ENCODE data around the gene TMEM9.

The TMEM9 gene

GRCh38 chr1:201131398-201131797 lies 22.9 kb downstream of the TMEM9 start:
- DNase-seq (ENCODE audit: insufficient read length, low spot score) (no peak), FAIRE-seq (no peak)

GRCh38 chr1:201128962-201129361 lies 25.3 kb downstream of the TMEM9 start:
- DNase-seq (ENCODE audit: insufficient read length, low spot score) (no peak), FAIRE-seq (no peak)

GRCh38 chr1:201128476-201128875 lies 25.8 kb downstream of the TMEM9 start:
- DNase-seq (ENCODE audit: insufficient read length, low spot score) (no peak), FAIRE-seq (no peak)

GRCh38 chr1:201127755-201128455 lies 26.4 kb downstream of the TMEM9 start:
- no peak for FAIRE-seq

GRCh38 chr1:201126832-201127754 lies 27.2 kb downstream of the TMEM9 start, which contains the start of gene ASCL5:
Gene ASCL5 (minus strand): TSS chr1:201127184. CDS start chr1:201115372, 11,812 bp downstream.
- DNase-seq (ENCODE audit: insufficient read length, low spot score) (peak; percentile 53), FAIRE-seq (no peak)

More at GRCh38 chr1:201127755-201128455, 26.4 kb downstream of the TMEM9 start:
- no peak for DNase-seq (ENCODE audit: insufficient read length, low spot score)

GRCh38 chr1:201126463-201126831 lies 27.8 kb downstream of the TMEM9 start:
- DNase-seq (ENCODE audit: insufficient read length, low spot score), result no peak
- no peak for FAIRE-seq

GRCh38 chr1:201125800-201126199 lies 28.5 kb downstream of the TMEM9 start:
- FAIRE-seq, result no peak

GRCh38 chr1:201125019-201125418 lies 29.3 kb downstream of the TMEM9 start:
- no peak for DNase-seq (ENCODE audit: insufficient read length, low spot score)
- no peak for FAIRE-seq

More at GRCh38 chr1:201125800-201126199, 28.5 kb downstream of the TMEM9 start:
- no peak for DNase-seq (ENCODE audit: insufficient read length, low spot score)

- no peak for FAIRE-seq
- no peak for DNase-seq (ENCODE audit: insufficient read length, low spot score)
These were observed 30.4 kb downstream of the TMEM9 start for GRCh38 chr1:201123866-201124265.

GRCh38 chr1:201122321-201122957 lies 31.8 kb downstream of the TMEM9 start:
- FAIRE-seq (no peak), DNase-seq (ENCODE audit: insufficient read length, low spot score) (no peak)

- peak; percentile 57 for FAIRE-seq
These were observed 34.8 kb downstream of the TMEM9 start for GRCh38 chr1:201119206-201120197.

GRCh38 chr1:201116091-201116490 lies 38.2 kb downstream of the TMEM9 start:
- DNase-seq (ENCODE audit: insufficient read length, low spot score), result no peak

More at GRCh38 chr1:201119206-201120197, 34.8 kb downstream of the TMEM9 start:
- peak; percentile 34 for DNase-seq (ENCODE audit: insufficient read length, low spot score)

GRCh38 chr1:201115390-201115937 lies 38.8 kb downstream of the TMEM9 start:
- FAIRE-seq, result no peak
- no peak for DNase-seq (ENCODE audit: insufficient read length, low spot score)

More at GRCh38 chr1:201116091-201116490, 38.2 kb downstream of the TMEM9 start:
- no peak for FAIRE-seq

- peak; percentile 97 for FAIRE-seq
- DNase-seq (ENCODE audit: insufficient read length, low spot score), result peak; percentile 97
These were observed 39.8 kb downstream of the TMEM9 start for GRCh38 chr1:201114245-201115131.

GRCh38 chr1:201113451-201114244 lies 40.6 kb downstream of the TMEM9 start:
- FAIRE-seq, result no peak
- peak; percentile 12 for DNase-seq (ENCODE audit: insufficient read length, low spot score)

- FAIRE-seq (no peak), DNase-seq (ENCODE audit: insufficient read length, low spot score) (no peak)
These were observed 41.3 kb downstream of the TMEM9 start for GRCh38 chr1:201112926-201113325.

GRCh38 chr1:201112173-201112731 lies 42.0 kb downstream of the TMEM9 start, which contains the start of gene CACNA1S:
Gene CACNA1S (minus strand): TSS chr1:201112426. CDS start chr1:201112339, 87 bp downstream.
- no peak for FAIRE-seq
- no peak for DNase-seq (ENCODE audit: insufficient read length, low spot score)
